NCI-H2227 (cell line): ENCODE measurements around the gene KCNIP1.

Experiments used
- DNase-seq: peaks from one replicate; lab custom pipeline; 2025; ENCODE audit not compliant: unreplicated experiment; lab: John Stamatoyannopoulos, UW

KCNIP1 gene

GRCh38 chr5:170626507-170627150, 122.8 kb downstream of the KCNIP1 start:
- DNase-seq = no peak

GRCh38 chr5:170627271-170627670, 123.5 kb downstream of the KCNIP1 start:
- no peak for DNase-seq

- no peak for DNase-seq
Observed at GRCh38 chr5:170628028-170628427, 124.2 kb downstream of the KCNIP1 start.

- DNase-seq = no peak
Observed at GRCh38 chr5:170628691-170629565, 125.1 kb downstream of the KCNIP1 start.

GRCh38 chr5:170629566-170630175, 125.9 kb downstream of the KCNIP1 start:
- DNase-seq = no peak

GRCh38 chr5:170630226-170630625, 126.4 kb downstream of the KCNIP1 start:
- DNase-seq = no peak

- DNase-seq = no peak
Observed at GRCh38 chr5:170630711-170631141, 126.9 kb downstream of the KCNIP1 start.

GRCh38 chr5:170631466-170632195, 127.8 kb downstream of the KCNIP1 start:
- DNase-seq = no peak

GRCh38 chr5:170632266-170632984, 128.6 kb downstream of the KCNIP1 start:
- peak; percentile 42 for DNase-seq

GRCh38 chr5:170632985-170633234, 129.1 kb downstream of the KCNIP1 start:
- peak; percentile 85 for DNase-seq

GRCh38 chr5:170633235-170634081, 129.6 kb downstream of the KCNIP1 start:
- DNase-seq = peak; percentile 58

GRCh38 chr5:170634256-170634990, 130.6 kb downstream of the KCNIP1 start:
- no peak for DNase-seq

GRCh38 chr5:170635706-170636105, 131.9 kb downstream of the KCNIP1 start:
- DNase-seq = no peak

GRCh38 chr5:170636206-170636605, 132.4 kb downstream of the KCNIP1 start:
- no peak for DNase-seq

- no peak for DNase-seq
Observed at GRCh38 chr5:170636801-170637477, 133.1 kb downstream of the KCNIP1 start.

- no peak for DNase-seq
Observed at GRCh38 chr5:170638051-170638450, 134.2 kb downstream of the KCNIP1 start.

GRCh38 chr5:170638454-170639220, 134.8 kb downstream of the KCNIP1 start:
- DNase-seq = peak; percentile 78
